DOHH2 (cell line): ENCODE results near the gene ZNF23.

Experiments used
- H3F3A ChIP-seq: fragments of 200-600 bp; sonication (generic), shearing (Covaris generic); 2 replicates; pipeline ENCODE4 v1.6.0; 2016; ENCODE audit warnings: antibody characterized with exemption, mild to moderate bottlenecking; ENCODE audit not compliant: control insufficient read depth, insufficient read depth
- H3K27ac ChIP-seq: fragments of 200-600 bp; sonication (generic); 2 replicates; pipeline ENCODE4 v1.5.1; 2014; ENCODE audit warnings: low read depth, mild to moderate bottlenecking, low read length, moderate library complexity
- H3K27me3 ChIP-seq: fragments of 200-600 bp; sonication (generic); 2 replicates; pipeline ENCODE4 v1.6.1; 2014; ENCODE audit warnings: mild to moderate bottlenecking, low read length, mixed read lengths; ENCODE audit not compliant: control insufficient read depth
- H3K36me3 ChIP-seq: fragments of 200-600 bp; sonication (generic); 2 replicates; pipeline ENCODE4 v1.6.1; 2014; ENCODE audit warnings: mild to moderate bottlenecking, low read length, moderate library complexity, mixed read lengths; ENCODE audit not compliant: control insufficient read depth
- H3K4me1 ChIP-seq: fragments of 200-600 bp; sonication (generic); 2 replicates; pipeline ENCODE4 v1.6.1; 2014; ENCODE audit warnings: mild to moderate bottlenecking, low read length, mixed read lengths; ENCODE audit not compliant: control insufficient read depth
- H3K4me2 ChIP-seq: fragments of 200-600 bp; sonication (generic); 2 replicates; pipeline ENCODE4 v1.6.0; 2014; ENCODE audit warnings: mild to moderate bottlenecking, low read length, moderate library complexity
- H3K4me3 ChIP-seq: fragments of 200-600 bp; sonication (generic); 2 replicates; pipeline ENCODE4 v1.5.1; 2014; ENCODE audit warnings: mild to moderate bottlenecking, low read length, mixed read lengths
- H3K79me2 ChIP-seq: fragments of 200-600 bp; sonication (generic); 2 replicates; pipeline ENCODE4 v1.6.1; 2014; ENCODE audit warnings: mild to moderate bottlenecking, low read length, mixed read lengths; ENCODE audit not compliant: control insufficient read depth
- H3K9me2 ChIP-seq: fragments of 200-600 bp; sonication (generic); replicated peaks from 2 replicates; pipeline ENCODE4 v1.6.1; 2014; ENCODE audit warnings: mild to moderate bottlenecking, low read length, mixed read lengths; ENCODE audit not compliant: control insufficient read depth
- H3K9me3 ChIP-seq: fragments of 200-600 bp; sonication (generic); 2 replicates; pipeline ENCODE4 v1.6.1; 2014; ENCODE audit warnings: antibody characterized with exemption, low read length, mixed read lengths; ENCODE audit not compliant: control insufficient read depth, insufficient read depth
- H4K20me1 ChIP-seq: fragments of 200-600 bp; sonication (generic); 2 replicates; pipeline ENCODE4 v1.6.0; 2014; ENCODE audit warnings: low read depth, mild to moderate bottlenecking, antibody characterized with exemption, low read length, moderate library complexity; ENCODE audit not compliant: control insufficient read depth, insufficient read depth
- EZH2phosphoT487 ChIP-seq: fragments of 200-600 bp; sonication (generic); IDR thresholded peaks from 2 replicates; pipeline ENCODE4 v1.6.1; 2017; ENCODE audit warnings: borderline replicate concordance, mild to moderate bottlenecking, antibody characterized with exemption, low read length, moderate library complexity, mixed read lengths
- TF ChIP-seq, protein P1 (sequence below): fragments of 200-600 bp; sonication (generic); IDR thresholded peaks from one replicate; pipeline ENCODE4 v1.5.1; 2014; ENCODE audit warnings: antibody characterized with exemption, mild to moderate bottlenecking, low read depth, low read length; ENCODE audit not compliant: poor library complexity, severe bottlenecking

The ZNF23 gene

DNA sequence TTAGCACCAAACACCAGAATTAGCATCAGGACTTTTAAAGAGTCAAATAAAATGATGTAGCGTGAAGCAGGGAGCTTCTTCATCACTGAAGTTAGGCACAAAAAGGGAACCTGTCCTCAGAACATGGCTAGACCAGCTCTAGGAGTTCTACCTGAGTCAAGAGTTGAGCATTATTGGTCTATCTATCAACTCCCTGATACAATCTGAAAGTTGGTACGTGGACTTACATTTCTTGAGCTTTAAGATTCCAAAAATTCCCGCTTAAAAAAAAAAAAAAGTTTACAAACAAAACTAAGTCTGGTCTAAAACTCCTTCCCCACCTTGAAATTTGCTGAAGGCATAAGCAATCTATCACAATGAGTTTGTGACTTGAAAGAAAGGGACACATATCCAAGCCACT is 32.5 kb downstream of the ZNF23 start:
- Histone ChIP-seq H3K9me2 (no peaks in the 10 kb centered on the region), H3K4me1 (no peaks in the 10 kb centered on the region), H3F3A (no peaks in the 10 kb centered on the region), H3K36me3 (no peaks in the 10 kb centered on the region), H3K9me3 (peaks cover 5% of the 10 kb centered on the region; the same call in 1 of the 2 replicates), H3K4me2 (no peak overlapping the region), H4K20me1 (no peaks in the 10 kb centered on the region), H3K27ac (no peak overlapping the region), H3K79me2 (no peaks in the 10 kb centered on the region), H3K4me3 (no peak overlapping the region), H3K27me3 (no peaks in the 10 kb centered on the region)
- no peak for TF ChIP-seq EZH2phosphoT487
- TF ChIP-seq, protein P1, sequence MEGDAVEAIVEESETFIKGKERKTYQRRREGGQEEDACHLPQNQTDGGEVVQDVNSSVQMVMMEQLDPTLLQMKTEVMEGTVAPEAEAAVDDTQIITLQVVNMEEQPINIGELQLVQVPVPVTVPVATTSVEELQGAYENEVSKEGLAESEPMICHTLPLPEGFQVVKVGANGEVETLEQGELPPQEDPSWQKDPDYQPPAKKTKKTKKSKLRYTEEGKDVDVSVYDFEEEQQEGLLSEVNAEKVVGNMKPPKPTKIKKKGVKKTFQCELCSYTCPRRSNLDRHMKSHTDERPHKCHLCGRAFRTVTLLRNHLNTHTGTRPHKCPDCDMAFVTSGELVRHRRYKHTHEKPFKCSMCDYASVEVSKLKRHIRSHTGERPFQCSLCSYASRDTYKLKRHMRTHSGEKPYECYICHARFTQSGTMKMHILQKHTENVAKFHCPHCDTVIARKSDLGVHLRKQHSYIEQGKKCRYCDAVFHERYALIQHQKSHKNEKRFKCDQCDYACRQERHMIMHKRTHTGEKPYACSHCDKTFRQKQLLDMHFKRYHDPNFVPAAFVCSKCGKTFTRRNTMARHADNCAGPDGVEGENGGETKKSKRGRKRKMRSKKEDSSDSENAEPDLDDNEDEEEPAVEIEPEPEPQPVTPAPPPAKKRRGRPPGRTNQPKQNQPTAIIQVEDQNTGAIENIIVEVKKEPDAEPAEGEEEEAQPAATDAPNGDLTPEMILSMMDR = no peak

DNA sequence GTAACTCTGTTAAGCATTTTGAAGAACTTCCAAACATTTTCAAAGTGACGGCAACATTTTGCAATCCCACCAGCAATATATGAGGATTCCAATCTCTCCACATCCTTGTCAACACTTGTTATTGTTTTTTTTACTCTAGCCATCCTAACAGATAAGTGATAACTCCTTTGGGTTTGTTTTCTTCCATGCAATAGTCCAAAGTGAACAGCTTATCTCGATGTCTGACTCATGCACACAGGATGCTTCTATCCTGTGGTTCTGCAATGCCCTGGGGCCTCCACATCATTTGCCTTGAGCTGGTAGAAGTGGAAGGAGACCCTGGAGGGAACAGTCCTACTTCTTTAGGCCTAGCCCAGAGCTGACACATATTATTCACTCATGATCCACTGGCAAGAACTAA is 33.2 kb downstream of the ZNF23 start:
- no peaks in the 10 kb centered on the region for H3K27me3 ChIP-seq
- no peaks in the 10 kb centered on the region for H3K4me1 ChIP-seq
- H3K27ac ChIP-seq = no peak overlapping the region
- H3K36me3 ChIP-seq = no peaks in the 10 kb centered on the region
- no peak overlapping the region for H3K4me3 ChIP-seq
- H4K20me1 ChIP-seq = no peaks in the 10 kb centered on the region
- H3K4me2 ChIP-seq = no peak overlapping the region
- H3F3A ChIP-seq = no peaks in the 10 kb centered on the region
- no peaks in the 10 kb centered on the region for H3K79me2 ChIP-seq
- peaks cover 5% of the 10 kb centered on the region; the same call in 1 of the 2 replicates for H3K9me3 ChIP-seq
- TF ChIP-seq EZH2phosphoT487 = no peak
- TF ChIP-seq, protein P1 = no peak
- H3K9me2 ChIP-seq = no peaks in the 10 kb centered on the region

DNA sequence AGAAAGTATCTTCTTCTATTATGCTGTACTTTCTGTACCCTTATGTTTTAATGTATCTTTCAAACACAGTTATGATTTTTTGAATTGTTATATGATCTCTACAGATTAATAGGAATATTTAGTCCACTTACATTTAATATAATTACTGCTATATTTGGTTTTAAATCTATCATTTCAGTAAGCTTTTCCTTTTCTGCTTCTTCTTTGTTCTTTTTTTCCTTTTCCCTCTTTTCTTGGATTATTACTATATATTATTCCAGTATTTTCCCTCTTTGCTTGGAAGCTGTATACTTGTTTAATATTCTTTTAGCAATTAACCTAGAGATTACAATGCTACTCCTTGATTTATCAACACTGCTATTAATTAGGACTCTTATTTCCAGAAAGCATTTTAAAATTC is 33.7 kb downstream of the ZNF23 start:
- Histone ChIP-seq H3F3A (no peaks in the 10 kb centered on the region), H3K9me2 (no peaks in the 10 kb centered on the region), H3K9me3 (peaks cover 5% of the 10 kb centered on the region; the same call in 1 of the 2 replicates), H3K79me2 (no peaks in the 10 kb centered on the region), H4K20me1 (no peaks in the 10 kb centered on the region), H3K4me2 (no peak overlapping the region), H3K27me3 (no peaks in the 10 kb centered on the region), H3K4me3 (no peak overlapping the region), H3K27ac (no peak overlapping the region), H3K4me1 (no peaks in the 10 kb centered on the region), H3K36me3 (no peaks in the 10 kb centered on the region)
- TF ChIP-seq, protein P1 = no peak
- TF ChIP-seq EZH2phosphoT487 = no peak
